Iris pigment epithelial cell (primary cell): Measurements from ENCODE around the gene DBH.

Experiments used
- DNase-seq: peaks from one replicate; pipeline ENCODE4 v3.0.0-alpha.2; 2011; ENCODE audit warnings: low read depth

Gene DBH

GRCh38 chr9:133701981-133702797, 66.0 kb downstream of the DBH start:
- DNase-seq, result peak; percentile 35

- no peak for DNase-seq
These were observed 66.8 kb downstream of the DBH start for GRCh38 chr9:133702798-133703590.

- no peak for DNase-seq
These were observed 67.6 kb downstream of the DBH start for GRCh38 chr9:133703591-133704399.

GRCh38 chr9:133704711-133705181, 68.6 kb downstream of the DBH start:
- DNase-seq, result no peak

GRCh38 chr9:133705576-133705975, 69.4 kb downstream of the DBH start:
- no peak for DNase-seq

GRCh38 chr9:133706307-133707050, 70.3 kb downstream of the DBH start:
- DNase-seq, result no peak

- DNase-seq, result peak; percentile 82
These were observed 71.1 kb downstream of the DBH start for GRCh38 chr9:133707065-133707762.

- DNase-seq, result no peak
These were observed 71.6 kb downstream of the DBH start for GRCh38 chr9:133707763-133708245.

- DNase-seq, result no peak
These were observed 72.3 kb downstream of the DBH start for GRCh38 chr9:133708246-133709014.
